GM19395 (cell line): Measurements from ENCODE around the gene TPRA1.

ENCODE experiments used
- ATAC-seq: cut with Tn5 transposase; IDR thresholded peaks from one replicate; pipeline ENCODE4 v1.9.1; 2021; ENCODE audit warnings: mild to moderate bottlenecking, moderate library complexity; ENCODE audit not compliant: unreplicated experiment

TPRA1 gene

GRCh38 chr3:127566833-127567232 lies 23.7 kb downstream of the TPRA1 start:
- no peak for ATAC-seq

- ATAC-seq: no peak
Measured at GRCh38 chr3:127565711-127566110, 24.8 kb downstream of the TPRA1 start.

GRCh38 chr3:127560051-127560787 lies 30.3 kb downstream of the TPRA1 start:
- no peak for ATAC-seq

GRCh38 chr3:127556565-127556964 lies 34.0 kb downstream of the TPRA1 start:
- ATAC-seq: no peak

GRCh38 chr3:127555108-127555507 lies 35.4 kb downstream of the TPRA1 start:
- no peak for ATAC-seq

GRCh38 chr3:127552038-127552437 lies 38.5 kb downstream of the TPRA1 start:
- ATAC-seq: no peak

GRCh38 chr3:127551178-127551577 lies 39.4 kb downstream of the TPRA1 start:
- no peak for ATAC-seq

- ATAC-seq: no peak
Measured at GRCh38 chr3:127550468-127551157, 39.9 kb downstream of the TPRA1 start.

- ATAC-seq: no peak
Measured at GRCh38 chr3:127549826-127550467, 40.6 kb downstream of the TPRA1 start.

GRCh38 chr3:127547761-127548605 lies 42.5 kb downstream of the TPRA1 start:
- ATAC-seq: peak; percentile 57

GRCh38 chr3:127546970-127547733 lies 43.4 kb downstream of the TPRA1 start:
- ATAC-seq: no peak

GRCh38 chr3:127546554-127546953 lies 44.0 kb downstream of the TPRA1 start:
- ATAC-seq: no peak

GRCh38 chr3:127545711-127546457 lies 44.6 kb downstream of the TPRA1 start:
- ATAC-seq: no peak

- no peak for ATAC-seq
Measured at GRCh38 chr3:127545216-127545615, 45.3 kb downstream of the TPRA1 start.

- ATAC-seq: no peak
Measured at GRCh38 chr3:127544803-127545201, 45.7 kb downstream of the TPRA1 start.

- ATAC-seq: peak; percentile 68
Measured at GRCh38 chr3:127544192-127544802, 46.2 kb downstream of the TPRA1 start.

- ATAC-seq: no peak
Measured at GRCh38 chr3:127543441-127543840, 47.1 kb downstream of the TPRA1 start.

GRCh38 chr3:127542441-127542952 lies 48.0 kb downstream of the TPRA1 start:
- no peak for ATAC-seq

- no peak for ATAC-seq
Measured at GRCh38 chr3:127541320-127541719, 49.2 kb downstream of the TPRA1 start.
